B cell (primary cell): Measurements from ENCODE around the gene MYH10. TPM values are rescaled to one million over a fixed set of nuclear protein-coding genes. Genes with fewer than 3 reads are reported as not detected.

Source experiments
- ATAC-seq: fragments of 200-7000 bp; cut with Tn5 transposase; one replicate; pipeline ENCODE4 v1.10.0; 2021; ENCODE audit warnings: low read depth, mild to moderate bottlenecking, moderate number of reproducible peaks, moderate library complexity
- CTCF ChIA-PET: fragments of 350-600 bp; sonication (Branson Sonifier 250); formaldehyde crosslinking; loops from one replicate; lab custom pipeline; 2021; ENCODE audit warnings: antibody characterized with exemption, inconsistent platforms; lab: Charles Lee
- POLR2A ChIA-PET: fragments of 350-600 bp; sonication (Branson Sonifier 250); formaldehyde crosslinking; loops from one replicate; lab custom pipeline; 2021; ENCODE audit warnings: antibody characterized with exemption; lab: Charles Lee
- DNase-seq: peaks from one replicate; pipeline ENCODE4 v3.0.0; 2013
- H2AFZ ChIP-seq: 2 replicates; pipeline ENCODE4 v1.6.1; 2012; ENCODE audit warnings: mild to moderate bottlenecking, low read depth, low read length; ENCODE audit not compliant: insufficient read depth, poor library complexity, severe bottlenecking
- H3K27ac ChIP-seq, 2 donors: 1 replicate in 1 of 2; 2 replicates in 1 of 2; pipeline ENCODE4 v1.5.1; 2012 to 2013; ENCODE audit warnings: low read length in 2 of 2, mild to moderate bottlenecking in 2 of 2, moderate library complexity in 1 of 2
- H3K27me3 ChIP-seq, 4 experiments: fragments of 200-600 bp in 1 of 4; sonication (generic) in 1 of 4; replicated peaks in 1 of 4; 1 replicate in 2 of 4; 2 replicates in 2 of 4; pipeline versions ENCODE4 v1.6.1 to v1.7.0; 2013 to 2016; ENCODE audit warnings: low read length in 3 of 4, mild to moderate bottlenecking in 2 of 4, mixed read lengths in 1 of 4, moderate library complexity in 1 of 4; ENCODE audit not compliant: insufficient read depth in 4 of 4, control insufficient read depth in 3 of 4; ENCODE audit errors: control extremely low read depth in 1 of 4
- H3K36me3 ChIP-seq, 2 experiments: replicated peaks in 1 of 2; 1 replicate in 1 of 2; 2 replicates in 1 of 2; pipeline versions ENCODE4 v1.6.1 to v1.7.1; 2013; ENCODE audit warnings: low read length in 1 of 2; ENCODE audit not compliant: insufficient read depth in 2 of 2, control insufficient read depth in 1 of 2; ENCODE audit errors: control extremely low read depth in 1 of 2, extremely low read depth in 1 of 2
- H3K4me1 ChIP-seq, 2 donors: fragments of 200-600 bp in 1 of 2; sonication (generic) in 1 of 2; 1 replicate in 1 of 2; 2 replicates in 1 of 2; pipeline versions ENCODE4 v1.5.1 to v1.6.1; 2013 to 2017; ENCODE audit warnings: low read length in 2 of 2; ENCODE audit not compliant: control insufficient read depth in 2 of 2, insufficient read depth in 2 of 2
- H3K4me2 ChIP-seq: replicated peaks from 2 replicates; pipeline ENCODE3; 2012; ENCODE audit warnings: mild to moderate bottlenecking, low read depth, low read length; ENCODE audit not compliant: poor library complexity, severe bottlenecking
- H3K4me3 ChIP-seq, 5 experiments: fragments of 200-600 bp in 1 of 5; sonication (generic) in 1 of 5; 1 replicate in 3 of 5; 2 replicates in 2 of 5; pipeline versions ENCODE4 v1.5.1 to v1.7.0; 2011 to 2016; ENCODE audit warnings: low read length in 4 of 5, mild to moderate bottlenecking in 4 of 5, low read depth in 2 of 5, control low read depth in 1 of 5, moderate library complexity in 1 of 5; ENCODE audit not compliant: insufficient read depth in 1 of 5; ENCODE audit errors: control extremely low read depth in 1 of 5, extremely low read depth in 1 of 5
- H3K79me2 ChIP-seq: fragments of 200-600 bp; sonication (generic); one replicate; pipeline ENCODE4 v1.6.0; 2016; ENCODE audit warnings: low read length; ENCODE audit not compliant: control insufficient read depth, insufficient read depth
- H3K9ac ChIP-seq: fragments of 200-600 bp; sonication (generic); 2 replicates; pipeline ENCODE4 v1.6.1; 2017; ENCODE audit warnings: mild to moderate bottlenecking, low read length, moderate library complexity
- H3K9me3 ChIP-seq, 3 donors: one replicate each; pipeline versions ENCODE4 v1.6.1 to v1.7.1; 2013; ENCODE audit warnings: low read length in 2 of 3; ENCODE audit not compliant: control insufficient read depth in 2 of 3, insufficient read depth in 1 of 3; ENCODE audit errors: control extremely low read depth in 1 of 3
- H4K20me1 ChIP-seq: 2 replicates; pipeline ENCODE4 v1.6.0; 2012; ENCODE audit warnings: mild to moderate bottlenecking, low read length; ENCODE audit not compliant: insufficient read depth, control insufficient read depth, poor library complexity, severe bottlenecking
- H3K27ac Mint-ChIP-seq: one replicate; pipeline ENCODE4 v1.8.0; 2021; ENCODE audit warnings: mixed read lengths
- H3K27me3 Mint-ChIP-seq: one replicate; pipeline ENCODE4 v1.8.0; 2021; ENCODE audit warnings: mixed read lengths
- H3K4me1 Mint-ChIP-seq: one replicate; pipeline ENCODE4 v1.8.0; 2021; ENCODE audit warnings: mixed read lengths
- H3K4me3 Mint-ChIP-seq: one replicate; pipeline ENCODE4 v1.8.0; 2021; ENCODE audit warnings: mixed read lengths
- H3K9me3 Mint-ChIP-seq: one replicate; pipeline ENCODE4 v1.8.0; 2022; ENCODE audit warnings: mixed read lengths; ENCODE audit not compliant: insufficient read depth
- EZH2 ChIP-seq: IDR thresholded peaks from 2 replicates; pipeline ENCODE4 v1.6.1; 2012; ENCODE audit warnings: borderline replicate concordance, low read depth, mild to moderate bottlenecking, moderate library complexity, low read length; ENCODE audit not compliant: insufficient read depth, poor library complexity, severe bottlenecking
- WGBS: methylation state at CpG from one replicate; pipeline ENCODE4 v1.1.5; 2013; ENCODE audit warnings: missing lambda C conversion rate; ENCODE audit not compliant: insufficient coverage; 5-methylcytosine and 5-hydroxymethylcytosine counted together
- intact Hi-C: fragments of 100-400 bp; cut with micrococcal nuclease; formaldehyde crosslinking; loops from one replicate; pipeline ENCODE4 v1.10.0; 2022
- polyA plus RNA-seq: library from polyadenylated mRNA; depleted of rRNA; stranded (reverse); fragments of >200 nt; gene quantifications from 2 replicates; pipeline ENCODE4 v1.2.3, GENCODE V29; 2012
- total RNA-seq, 2 donors: library from RNA; stranded (reverse); fragments of 120-200 nt in 1 of 2; gene quantifications; 1 replicate in 1 of 2; 2 replicates in 1 of 2; pipeline versions ENCODE4 v1.2.3 to v1.2.4, GENCODE V29; 2013 to 2022
- TF ChIP-seq, protein P1 (sequence below): fragments of 200-600 bp; IDR thresholded peaks from one replicate; pipeline ENCODE4 v1.8.0; 2022; ENCODE audit warnings: antibody characterized with exemption, mild to moderate bottlenecking

Gene MYH10
- total and polyA plus RNA-seq, 2 donors (not counting 1 experiment from before 2014, with no cell fraction given) = 0.04 to 1.7 TPM

DNA sequence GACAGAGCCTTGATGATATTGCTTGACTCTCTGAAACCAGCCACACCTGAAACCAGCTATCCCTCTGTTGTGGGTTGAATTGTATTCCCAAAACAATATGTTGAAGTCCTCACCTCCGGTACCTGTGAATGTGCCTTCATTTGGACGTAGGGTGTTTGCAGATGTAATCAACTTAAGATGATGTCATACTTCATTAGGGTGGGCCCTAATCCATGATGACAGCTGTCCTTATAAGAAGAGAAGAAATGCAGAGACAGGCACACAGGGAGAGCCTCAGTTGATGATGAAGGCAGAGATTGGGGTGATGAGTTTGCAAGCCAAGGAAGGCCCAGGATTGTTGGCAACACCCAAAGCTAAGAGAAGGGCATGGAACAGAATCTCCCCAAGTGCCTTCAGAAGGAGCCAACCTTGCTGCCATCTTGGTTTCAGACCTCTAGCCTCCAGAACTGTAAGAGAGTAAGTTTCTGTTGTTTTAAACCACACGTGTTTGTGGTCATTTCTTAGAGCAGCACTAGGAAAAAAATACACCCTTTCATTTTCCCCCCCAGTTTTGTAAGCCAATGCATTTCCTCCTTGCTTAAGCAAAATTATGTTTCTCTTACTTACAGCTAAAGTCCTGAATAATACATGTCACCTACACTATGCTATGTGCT is 29.4 kb upstream of the MYH10 start:
- Histone ChIP-seq H3K9ac (no peak overlapping the region), H3K4me1 (no peaks in the 10 kb centered on the region), H3K36me3 (no peaks in the 10 kb centered on the region), H3K79me2 (no peaks in the 10 kb centered on the region), H3K27ac (no peak overlapping the region), H4K20me1 (no peaks in the 10 kb centered on the region), H3K4me3 (no peak overlapping the region), H3K4me2 (no peak overlapping the region), H2AFZ (no peak overlapping the region), H3K9me3 (peaks cover 0 to 8% (median 0%) of the 10 kb centered on the region in 3 donors), H3K27me3 (peaks cover 0 to 7% (median 2%) of the 10 kb centered on the region in 4 experiments)
- TF ChIP-seq, protein P1, sequence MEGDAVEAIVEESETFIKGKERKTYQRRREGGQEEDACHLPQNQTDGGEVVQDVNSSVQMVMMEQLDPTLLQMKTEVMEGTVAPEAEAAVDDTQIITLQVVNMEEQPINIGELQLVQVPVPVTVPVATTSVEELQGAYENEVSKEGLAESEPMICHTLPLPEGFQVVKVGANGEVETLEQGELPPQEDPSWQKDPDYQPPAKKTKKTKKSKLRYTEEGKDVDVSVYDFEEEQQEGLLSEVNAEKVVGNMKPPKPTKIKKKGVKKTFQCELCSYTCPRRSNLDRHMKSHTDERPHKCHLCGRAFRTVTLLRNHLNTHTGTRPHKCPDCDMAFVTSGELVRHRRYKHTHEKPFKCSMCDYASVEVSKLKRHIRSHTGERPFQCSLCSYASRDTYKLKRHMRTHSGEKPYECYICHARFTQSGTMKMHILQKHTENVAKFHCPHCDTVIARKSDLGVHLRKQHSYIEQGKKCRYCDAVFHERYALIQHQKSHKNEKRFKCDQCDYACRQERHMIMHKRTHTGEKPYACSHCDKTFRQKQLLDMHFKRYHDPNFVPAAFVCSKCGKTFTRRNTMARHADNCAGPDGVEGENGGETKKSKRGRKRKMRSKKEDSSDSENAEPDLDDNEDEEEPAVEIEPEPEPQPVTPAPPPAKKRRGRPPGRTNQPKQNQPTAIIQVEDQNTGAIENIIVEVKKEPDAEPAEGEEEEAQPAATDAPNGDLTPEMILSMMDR = no peak
- no peak for TF ChIP-seq EZH2
- ATAC-seq (no peak), DNase-seq (no peak)
- no peaks in the 10 kb centered on the region for H3K4me1 Mint-ChIP-seq
- no peak overlapping the region for H3K4me3 Mint-ChIP-seq
- H3K27me3 Mint-ChIP-seq = peaks cover 16% of the 10 kb centered on the region
- peaks cover 3% of the 10 kb centered on the region for H3K9me3 Mint-ChIP-seq
- ChIA-PET CTCF (no interaction called here), POLR2A (no interaction called here)
- intact Hi-C loops = no loop called here
- 96% methylated on average over 2 of the region's 3 CpGs for WGBS
- no peak overlapping the region for H3K27ac Mint-ChIP-seq

DNA sequence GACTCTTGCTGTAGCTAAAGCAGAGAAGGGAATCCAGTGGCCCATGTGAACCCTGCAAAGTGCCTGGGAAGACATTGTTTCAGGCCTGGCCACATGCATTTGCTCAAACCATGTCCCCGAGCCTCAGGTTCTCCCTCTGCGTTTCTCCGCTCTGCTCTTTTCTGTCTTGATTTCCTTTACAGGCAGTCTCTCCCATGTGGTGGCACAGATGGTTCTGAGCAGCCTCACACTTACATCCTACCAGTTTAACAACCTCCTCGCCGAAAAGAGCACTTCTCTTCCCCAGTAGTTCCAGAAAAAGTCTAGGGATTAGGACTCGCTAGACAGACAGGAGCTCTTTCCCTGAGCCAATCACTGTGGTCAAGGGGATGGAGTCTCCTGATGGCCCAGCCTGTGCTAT is 28.3 kb upstream of the MYH10 start:
- no peak overlapping the region for H3K4me3 Mint-ChIP-seq
- peaks cover 19% of the 10 kb centered on the region for H3K27me3 Mint-ChIP-seq
- Histone ChIP-seq H3K79me2 (no peaks in the 10 kb centered on the region), H3K9me3 (peaks cover 0 to 8% (median 0%) of the 10 kb centered on the region in 3 donors), H3K9ac (no peak overlapping the region), H3K27ac (no peak overlapping the region), H2AFZ (no peak overlapping the region), H3K27me3 (peaks cover 0 to 7% (median 2%) of the 10 kb centered on the region in 4 experiments), H3K4me2 (no peak overlapping the region), H3K36me3 (no peaks in the 10 kb centered on the region), H3K4me3 (no peak overlapping the region), H3K4me1 (no peaks in the 10 kb centered on the region), H4K20me1 (no peaks in the 10 kb centered on the region)
- H3K9me3 Mint-ChIP-seq = peaks cover 3% of the 10 kb centered on the region
- DNase-seq = no peak
- ChIA-PET POLR2A (no interaction called here), CTCF (no interaction called here)
- ATAC-seq = no peak
- H3K4me1 Mint-ChIP-seq = no peaks in the 10 kb centered on the region
- WGBS = 100% methylated on average over 3 of the region's 6 CpGs
- TF ChIP-seq EZH2 = no peak
- TF ChIP-seq, protein P1 = no peak
- intact Hi-C loops = no loop called here
- H3K27ac Mint-ChIP-seq = no peak overlapping the region
